Breast epithelium (tissue), 4 donors: Measurements from ENCODE around the gene GNGT1. TPM values are rescaled to one million over a fixed set of nuclear protein-coding genes. Genes with fewer than 3 reads are reported as not detected.
A peak's percentile ranks its signal among the peaks of the same experiment; 100 is the strongest.

Source experiments
- DNase-seq, 2 donors: peaks; one replicate each; pipeline ENCODE4 v3.0.0-alpha.2; 2019; ENCODE audit warnings: low spot score in 2 of 2
- H3K27ac ChIP-seq, 2 donors: fragments of 200-600 bp; sonication (generic) in 1 of 2; one replicate each; pipeline ENCODE4 v1.5.1; 2016 to 2019; ENCODE audit warnings: mild to moderate bottlenecking in 1 of 2
- H3K27me3 ChIP-seq, 2 donors: fragments of 200-600 bp; sonication (generic) in 1 of 2; one replicate each; pipeline versions ENCODE4 v1.5.1 to v1.6.0; 2017 to 2019; ENCODE audit warnings: control low read depth in 1 of 2, mild to moderate bottlenecking in 1 of 2
- H3K36me3 ChIP-seq: fragments of 200-600 bp; one replicate; pipeline ENCODE4 v1.5.1; 2019
- H3K4me1 ChIP-seq, 2 donors: fragments of 200-600 bp; sonication (generic); one replicate each; pipeline ENCODE4 v1.5.1; 2016 to 2019; ENCODE audit warnings: control low read depth in 1 of 2
- H3K4me3 ChIP-seq, 3 donors: fragments of 200-600 bp; sonication (generic); 1 replicate in 2 of 3; 2 replicates in 1 of 3; pipeline ENCODE4 v1.5.1; 2016 to 2019; ENCODE audit warnings: mild to moderate bottlenecking in 3 of 3, moderate library complexity in 2 of 3
- H3K9me3 ChIP-seq, 2 donors: fragments of 200-600 bp; sonication (generic) in 1 of 2; one replicate each; pipeline ENCODE4 v1.5.1; 2016 to 2019; ENCODE audit warnings: control low read depth in 1 of 2
- CTCF ChIP-seq, 3 donors: fragments of 450-650 bp; IDR thresholded peaks; one replicate each; pipeline ENCODE4 v1.5.1; 2016 to 2017; ENCODE audit warnings: antibody characterized with exemption in 3 of 3, mild to moderate bottlenecking in 3 of 3, moderate library complexity in 3 of 3
- POLR2A ChIP-seq: fragments of 450-650 bp; IDR thresholded peaks from one replicate; pipeline ENCODE4 v1.6.1; 2016; ENCODE audit warnings: antibody characterized with exemption, mild to moderate bottlenecking, moderate library complexity
- POLR2AphosphoS5 ChIP-seq, 3 donors: sonication (generic); formaldehyde crosslinking; IDR thresholded peaks; one replicate each; pipeline ENCODE4 v1.6.1; 2017; ENCODE audit warnings: antibody characterized with exemption in 3 of 3
- intact Hi-C: fragments of 100-400 bp; cut with DNase I; formaldehyde crosslinking; loops from one replicate; pipeline ENCODE4 v1.15.1; 2023; ENCODE audit warnings: low total_unique reads
- total RNA-seq, 3 donors: library from RNA; depleted of rRNA; stranded (reverse); fragments of >200 nt; gene quantifications; one replicate each; pipeline ENCODE4 v1.1.0, GENCODE V29; 2016

The GNGT1 gene
- total RNA-seq, 3 donors from 2014 or later: not detected

GRCh38 chr7:93937818-93938217, 31.5 kb downstream of the GNGT1 start:
- no peaks in the 10 kb centered on the region for H3K27me3 ChIP-seq
- no peaks in the 10 kb centered on the region for H3K9me3 ChIP-seq
- TF ChIP-seq POLR2AphosphoS5 (IDR thresholded peaks at IDR 0.05): no peak
- no peak for TF ChIP-seq CTCF (IDR thresholded peaks at IDR 0.05)
- TF ChIP-seq POLR2A: no peak
- H3K27ac ChIP-seq: no peak overlapping the region
- no peak for DNase-seq
- H3K36me3 ChIP-seq: no peaks in the 10 kb centered on the region
- intact Hi-C loops: no loop called here
- no peak overlapping the region for H3K4me3 ChIP-seq
- H3K4me1 ChIP-seq: no peaks in the 10 kb centered on the region

- H3K9me3 ChIP-seq: no peaks in the 10 kb centered on the region
- TF ChIP-seq POLR2AphosphoS5 (IDR thresholded peaks at IDR 0.05) (no peak), POLR2A (no peak), CTCF (IDR thresholded peaks at IDR 0.05) (no peak)
- H3K36me3 ChIP-seq: no peaks in the 10 kb centered on the region
- H3K4me3 ChIP-seq: no peak overlapping the region
- DNase-seq: no peak
- no peaks in the 10 kb centered on the region for H3K27me3 ChIP-seq
- intact Hi-C loops: no loop called here
- no peak overlapping the region for H3K27ac ChIP-seq
- H3K4me1 ChIP-seq: no peaks in the 10 kb centered on the region
Measured at GRCh38 chr7:93938293-93938692, 31.9 kb downstream of the GNGT1 start.

GRCh38 chr7:93941945-93942344, 35.6 kb downstream of the GNGT1 start:
- no peak overlapping the region for H3K4me3 ChIP-seq
- no peak overlapping the region for H3K27ac ChIP-seq
- no peaks in the 10 kb centered on the region for H3K27me3 ChIP-seq
- H3K9me3 ChIP-seq: no peaks in the 10 kb centered on the region
- DNase-seq: no peak
- TF ChIP-seq POLR2A (no peak), POLR2AphosphoS5 (IDR thresholded peaks at IDR 0.05) (no peak), CTCF (IDR thresholded peaks at IDR 0.05) (no peak)
- no peaks in the 10 kb centered on the region for H3K4me1 ChIP-seq
- intact Hi-C loops: no loop called here
- no peaks in the 10 kb centered on the region for H3K36me3 ChIP-seq

- intact Hi-C loops: no loop called here
- no peaks in the 10 kb centered on the region for H3K27me3 ChIP-seq
- DNase-seq: no peak
- H3K4me3 ChIP-seq: no peak overlapping the region
- no peaks in the 10 kb centered on the region for H3K9me3 ChIP-seq
- TF ChIP-seq POLR2A (no peak), POLR2AphosphoS5 (IDR thresholded peaks at IDR 0.05) (no peak), CTCF (IDR thresholded peaks at IDR 0.05) (no peak)
- H3K36me3 ChIP-seq: no peaks in the 10 kb centered on the region
- no peak overlapping the region for H3K27ac ChIP-seq
- H3K4me1 ChIP-seq: no peaks in the 10 kb centered on the region
Measured at GRCh38 chr7:93943816-93944540, 37.6 kb downstream of the GNGT1 start.

- Histone ChIP-seq H3K27ac (peak overlapping the region in 1 of 2 donors; percentile 14), H3K9me3 (no peaks in the 10 kb centered on the region), H3K27me3 (no peaks in the 10 kb centered on the region), H3K36me3 (no peaks in the 10 kb centered on the region), H3K4me3 (no peak overlapping the region), H3K4me1 (no peaks in the 10 kb centered on the region)
- DNase-seq: no peak
- TF ChIP-seq CTCF (IDR thresholded peaks at IDR 0.05) (no peak), POLR2A (no peak), POLR2AphosphoS5 (IDR thresholded peaks at IDR 0.05) (no peak)
- intact Hi-C loops: no loop called here
Measured at GRCh38 chr7:93944673-93945072, 38.3 kb downstream of the GNGT1 start.
